HG03066 (cell line): Measurements from ENCODE around the gene MAN2A2.
"Not testable (repeated sequence)": the region's sequence is repeated elsewhere in the genome, so short reads cannot be mapped to it uniquely, and the experiment has no call there.

Source experiments
- ATAC-seq: cut with Tn5 transposase; IDR thresholded peaks from one replicate; pipeline ENCODE4 v1.9.1; 2021; ENCODE audit warnings: low read depth; ENCODE audit not compliant: unreplicated experiment

MAN2A2 gene

DNA sequence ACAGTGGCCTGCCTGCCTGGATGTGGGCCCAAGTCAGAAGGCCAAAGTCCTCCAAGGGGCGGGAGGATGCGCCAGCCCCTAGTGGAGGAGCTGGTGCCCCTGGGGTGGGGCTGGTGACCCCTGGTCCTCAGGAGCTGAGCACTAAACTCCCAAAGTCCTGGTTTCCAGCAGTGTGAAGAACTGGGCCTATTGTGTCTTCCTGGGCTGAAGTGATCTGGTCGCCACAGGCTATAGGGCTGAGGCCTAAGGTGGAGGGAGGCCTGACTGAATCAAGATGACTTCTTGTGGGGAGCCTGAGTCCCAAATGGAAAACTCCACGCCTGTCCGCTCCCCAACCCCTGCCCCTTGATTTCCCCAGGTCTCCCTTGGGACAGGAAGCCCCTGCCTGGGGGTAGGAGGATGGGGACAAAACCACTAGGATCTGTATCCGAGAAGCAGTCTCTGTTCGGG, 19.6 kb upstream of the MAN2A2 start:
- ATAC-seq, result no peak

DNA sequence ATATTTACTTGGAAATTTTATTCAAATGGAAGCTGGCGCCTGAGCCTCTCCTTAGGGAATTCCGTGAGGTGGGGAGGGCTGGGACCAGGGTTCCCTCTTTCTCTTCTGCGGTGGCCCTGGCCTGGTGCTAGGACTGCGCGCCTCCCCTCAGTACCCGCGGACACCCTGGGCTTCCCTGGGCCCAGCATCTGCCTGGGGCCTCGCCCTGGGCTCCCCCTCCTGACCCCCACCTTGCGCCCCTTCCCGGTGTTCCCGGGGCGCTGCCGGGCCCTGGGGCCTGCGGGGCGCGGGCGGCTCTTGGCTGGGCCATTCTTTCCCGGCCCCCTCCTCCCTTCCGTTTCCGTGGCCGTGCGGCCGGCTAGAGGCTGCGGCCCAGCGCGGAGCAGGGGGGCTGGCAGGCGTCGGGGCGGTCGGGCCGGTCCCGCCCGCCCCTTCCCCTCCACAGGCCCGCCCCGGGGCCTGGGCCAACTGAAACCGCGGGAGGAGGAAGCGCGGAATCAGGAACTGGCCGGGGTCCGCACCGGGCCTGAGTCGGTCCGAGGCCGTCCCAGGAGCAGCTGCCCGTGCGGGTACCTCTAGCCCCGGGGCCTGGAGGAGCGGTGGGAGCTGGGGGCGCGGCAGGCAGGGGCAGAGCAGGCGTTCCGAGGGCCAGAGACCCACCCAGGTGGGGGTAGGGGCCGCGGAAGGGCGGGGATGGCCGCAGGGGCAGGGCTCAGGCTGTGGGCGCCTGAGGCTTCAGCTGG, 19.0 kb upstream of the MAN2A2 start, which contains the start of gene FES:
Gene FES, plus strand, starts transcription at position 529 of the 743 bp plus-strand sequence. CDS start 542 bp downstream, outside the sequence.
- no peak for ATAC-seq

DNA sequence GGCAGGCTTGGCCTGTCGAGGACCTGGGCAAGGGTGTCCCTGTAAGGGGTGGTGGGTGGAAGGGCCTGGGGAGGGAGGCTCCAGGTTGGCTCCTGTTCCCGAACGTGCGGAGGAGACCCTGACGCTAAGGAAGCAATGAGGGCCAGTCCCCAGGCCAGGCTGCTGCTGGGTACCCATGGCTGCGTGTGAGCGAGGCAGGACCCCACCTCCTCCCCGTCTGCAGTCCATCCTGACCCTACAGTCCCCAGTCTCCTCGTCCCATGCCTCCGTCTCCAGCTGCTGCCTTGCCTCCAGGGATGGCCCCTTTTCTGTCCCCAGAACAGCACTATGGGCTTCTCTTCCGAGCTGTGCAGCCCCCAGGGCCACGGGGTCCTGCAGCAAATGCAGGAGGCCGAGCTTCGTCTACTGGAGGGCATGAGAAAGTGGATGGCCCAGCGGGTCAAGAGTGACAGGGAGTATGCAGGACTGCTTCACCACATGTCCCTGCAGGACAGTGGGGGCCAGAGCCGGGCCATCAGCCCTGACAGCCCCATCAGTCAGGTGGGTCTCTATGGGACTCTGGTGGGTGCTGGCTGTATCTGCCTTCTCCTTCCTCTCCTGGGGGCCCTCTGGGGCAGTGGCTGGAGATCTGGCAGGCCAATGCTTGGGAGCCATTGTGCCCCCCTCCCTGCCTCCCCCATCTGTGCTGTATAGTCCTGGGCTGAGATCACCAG, 18.2 kb upstream of the MAN2A2 start:
- no peak for ATAC-seq

DNA sequence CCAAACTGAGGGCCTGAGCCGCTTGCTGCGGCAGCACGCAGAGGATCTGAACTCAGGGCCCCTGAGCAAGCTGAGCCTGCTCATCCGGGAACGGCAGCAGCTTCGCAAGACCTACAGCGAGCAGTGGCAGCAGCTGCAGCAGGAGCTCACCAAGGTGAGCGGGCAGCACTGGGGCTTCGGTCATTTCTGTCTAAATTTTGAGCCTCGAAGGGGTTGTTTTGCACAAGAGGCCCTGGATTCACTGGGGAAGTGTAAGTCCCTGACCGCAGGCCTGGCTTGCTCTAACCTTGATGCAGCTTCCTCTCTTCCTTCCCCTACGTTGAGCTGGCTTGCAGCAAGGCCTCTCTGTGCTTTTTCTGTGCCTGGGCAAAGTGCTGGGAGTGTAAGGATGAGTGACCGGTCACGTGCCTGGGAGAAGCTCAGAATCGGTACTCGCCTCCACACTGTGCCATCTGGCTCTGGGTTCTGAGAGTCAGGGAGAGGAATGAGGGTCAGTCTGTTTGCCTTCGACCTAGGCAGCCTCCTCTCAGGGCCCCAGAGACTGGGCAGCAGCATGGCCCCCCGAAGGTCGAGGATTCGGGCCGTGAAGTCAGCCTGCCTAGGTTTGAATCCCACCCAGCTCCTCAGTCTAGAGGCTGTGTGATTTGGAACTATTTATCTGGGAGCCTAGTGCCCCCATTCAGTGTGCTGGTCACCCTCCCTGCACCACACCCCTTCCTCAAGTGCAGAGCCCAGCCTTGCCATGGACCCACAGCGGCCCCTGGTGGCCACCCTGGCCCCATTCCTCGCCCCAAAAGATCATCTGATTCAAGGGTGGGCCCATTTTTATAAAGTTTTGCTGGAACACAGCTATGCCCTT, 17.4 kb upstream of the MAN2A2 start:
- no peak for ATAC-seq

DNA sequence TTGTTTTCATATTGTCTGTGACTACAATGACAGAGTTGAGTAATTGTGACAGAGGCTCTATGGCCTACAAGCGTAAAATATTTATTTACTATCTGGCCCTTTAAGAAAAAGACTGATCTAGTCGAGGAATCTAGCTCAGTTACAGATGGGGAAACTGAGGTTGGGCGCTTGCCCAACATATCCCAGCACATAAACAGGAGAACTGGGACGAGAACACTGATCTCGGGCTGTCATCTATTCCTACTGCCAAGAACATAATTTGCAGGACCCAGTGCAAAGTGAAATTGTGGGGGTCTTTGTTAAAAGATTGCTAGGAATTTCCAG, 16.8 kb upstream of the MAN2A2 start:
- no peak for ATAC-seq

GRCh38 chr15:90887037-90887481, 16.0 kb upstream of the MAN2A2 start:
- ATAC-seq, result no peak

DNA sequence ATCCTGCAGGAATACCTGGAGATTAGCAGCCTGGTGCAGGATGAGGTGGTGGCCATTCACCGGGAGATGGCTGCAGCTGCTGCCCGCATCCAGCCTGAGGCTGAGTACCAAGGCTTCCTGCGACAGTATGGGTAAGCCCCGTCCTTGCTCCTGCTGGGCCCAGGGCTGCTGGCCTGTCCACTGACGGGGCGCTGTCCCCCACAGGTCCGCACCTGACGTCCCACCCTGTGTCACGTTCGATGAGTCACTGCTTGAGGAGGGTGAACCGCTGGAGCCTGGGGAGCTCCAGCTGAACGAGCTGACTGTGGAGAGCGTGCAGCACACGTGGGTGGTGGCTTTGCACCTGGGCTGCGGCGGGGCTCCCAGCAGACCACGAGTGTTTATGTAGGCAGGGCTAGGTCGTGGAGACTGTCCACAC, 13.8 kb upstream of the MAN2A2 start:
- no peak for ATAC-seq

GRCh38 chr15:90889736-90890456, 13.2 kb upstream of the MAN2A2 start:
- no peak for ATAC-seq

GRCh38 chr15:90890839-90891238, 12.3 kb upstream of the MAN2A2 start:
- ATAC-seq, result no peak

- ATAC-seq, result no peak
These were observed 11.7 kb upstream of the MAN2A2 start for GRCh38 chr15:90891346-90891949.

- ATAC-seq, result no peak
These were observed 11.1 kb upstream of the MAN2A2 start for GRCh38 chr15:90892023-90892422.

GRCh38 chr15:90892498-90893174, 10.5 kb upstream of the MAN2A2 start:
- ATAC-seq, result no peak

- ATAC-seq, result no peak
These were observed 9.7 kb upstream of the MAN2A2 start for GRCh38 chr15:90893175-90894090.

DNA sequence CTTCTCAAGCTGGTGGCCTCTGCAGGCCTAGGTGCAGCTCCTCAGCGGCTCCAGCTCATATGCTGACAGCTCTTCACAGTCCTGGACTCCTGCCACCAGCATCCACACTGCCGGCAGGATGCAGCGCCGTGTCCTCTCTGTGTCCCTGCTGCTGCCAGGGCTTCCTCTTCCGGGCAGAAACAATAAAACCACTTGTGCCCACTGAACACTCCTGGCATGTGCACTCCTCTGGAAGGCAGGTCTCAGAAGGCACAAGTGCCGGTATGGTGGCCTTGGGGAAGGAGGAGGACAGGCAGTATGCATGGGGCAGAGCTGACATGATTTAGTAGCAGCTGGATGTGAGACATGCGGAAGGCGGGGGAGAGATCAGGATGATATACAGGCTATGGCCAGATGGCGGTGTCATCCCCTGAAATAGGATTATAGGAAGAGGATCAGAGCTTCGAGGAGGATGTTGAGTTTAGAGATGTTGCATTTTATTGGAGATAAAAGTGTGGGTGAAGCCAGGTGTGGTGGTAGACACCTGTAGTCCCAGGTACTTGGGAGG, 7.5 kb upstream of the MAN2A2 start:
- ATAC-seq, result no peak

- not testable (repeated sequence) for ATAC-seq
These were observed 5.9 kb upstream of the MAN2A2 start for GRCh38 chr15:90897131-90897655.

DNA sequence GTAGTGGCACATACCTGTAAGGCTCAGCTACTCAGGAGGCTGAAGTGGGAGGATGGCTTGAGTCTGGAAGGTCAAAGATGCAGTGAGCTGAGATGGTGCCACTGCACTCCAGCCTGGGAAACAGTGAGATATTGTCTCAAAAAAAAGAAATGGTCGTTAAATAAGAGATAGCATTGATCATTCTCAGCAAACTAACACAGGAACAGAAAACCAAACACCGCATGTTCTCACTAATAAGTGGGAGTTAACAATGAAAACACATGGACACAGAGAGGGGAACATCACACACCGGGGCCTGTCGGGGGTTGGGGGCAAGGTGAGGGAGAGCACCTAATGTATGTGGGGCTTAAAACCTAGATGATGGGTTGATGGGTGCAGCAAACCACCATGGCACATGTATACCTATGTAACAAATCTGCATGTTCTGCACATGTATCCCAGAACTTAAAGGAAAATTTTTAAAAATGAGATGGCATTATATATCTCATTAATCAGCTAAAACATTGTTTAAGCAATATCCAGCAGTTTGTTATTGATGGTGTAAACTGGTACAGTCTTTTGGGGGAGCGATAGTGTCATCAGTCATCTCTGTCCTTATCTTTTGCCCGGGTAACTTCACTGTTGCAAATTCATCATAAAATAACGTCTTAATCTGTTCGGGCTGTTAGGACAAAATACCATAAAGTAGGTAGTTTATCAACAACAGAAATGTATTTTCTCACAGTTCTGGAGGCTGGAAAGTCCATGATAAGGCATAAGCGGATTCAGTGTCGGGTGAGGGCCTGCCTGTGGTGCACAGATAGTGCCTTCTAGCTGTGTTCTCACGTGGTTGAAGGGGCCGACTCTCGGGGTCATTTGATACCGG, 1.7 kb upstream of the MAN2A2 start:
- no peak for ATAC-seq
